SK-N-SH (cell line): ENCODE data around the gene CNTNAP2.

Source experiments
- CHD2 ChIP-seq: fragments of 150-350 bp; IDR thresholded peaks from 2 replicates; pipeline ENCODE4 v1.6.1; 2018; ENCODE audit warnings: low read length; ENCODE audit not compliant: partially characterized antibody
- FOXJ3 ChIP-seq: sonication (generic); formaldehyde crosslinking; IDR thresholded peaks from 2 replicates; pipeline ENCODE4 v1.5.1; 2020; ENCODE audit warnings: mild to moderate bottlenecking, missing genetic modification reagents
- GABPA ChIP-seq: IDR thresholded peaks from 2 replicates; pipeline ENCODE4 v1.4.0; 2012; ENCODE audit warnings: low read depth, mild to moderate bottlenecking
- MEF2A ChIP-seq: IDR thresholded peaks from 2 replicates; pipeline ENCODE4 v1.4.0; 2012; ENCODE audit warnings: low read depth, borderline replicate concordance
- POLR2AphosphoS5 ChIP-seq: IDR thresholded peaks from 2 replicates; pipeline ENCODE4 v1.6.1; 2012; ENCODE audit warnings: low read depth, low read length
- RFX5 ChIP-seq: IDR thresholded peaks from 2 replicates; pipeline ENCODE4 v1.6.1; 2012; ENCODE audit warnings: mild to moderate bottlenecking, improper control_type of control experiment, low read length
- TCF12 ChIP-seq: IDR thresholded peaks from 2 replicates; pipeline ENCODE4 v1.4.0; 2012
- YY1 ChIP-seq: IDR thresholded peaks from 2 replicates; pipeline ENCODE4 v1.4.0; 2012; ENCODE audit warnings: low read depth, mild to moderate bottlenecking
- TF ChIP-seq, protein P1 (sequence below): fragments of 200-600 bp; sonication (generic); IDR thresholded peaks from 2 replicates; pipeline ENCODE4 v1.6.1; 2017; ENCODE audit warnings: antibody characterized with exemption, mild to moderate bottlenecking, moderate library complexity
- TF ChIP-seq, protein P2 (sequence below): IDR thresholded peaks from 2 replicates; pipeline ENCODE4 v1.4.0; 2012; ENCODE audit warnings: low read depth
- TF ChIP-seq, protein P3 (sequence below): fragments of 150-350 bp; IDR thresholded peaks from 2 replicates; pipeline ENCODE4 v1.6.1; 2017; ENCODE audit warnings: antibody characterized with exemption, low read length, low read depth, borderline replicate concordance
- TF ChIP-seq, protein P4 (sequence below): IDR thresholded peaks from 2 replicates; pipeline ENCODE4 v1.4.0; 2012; ENCODE audit warnings: low read depth, borderline replicate concordance
- TF ChIP-seq, protein P5 (sequence below): IDR thresholded peaks from 2 replicates; pipeline ENCODE4; 2012

DNA sequence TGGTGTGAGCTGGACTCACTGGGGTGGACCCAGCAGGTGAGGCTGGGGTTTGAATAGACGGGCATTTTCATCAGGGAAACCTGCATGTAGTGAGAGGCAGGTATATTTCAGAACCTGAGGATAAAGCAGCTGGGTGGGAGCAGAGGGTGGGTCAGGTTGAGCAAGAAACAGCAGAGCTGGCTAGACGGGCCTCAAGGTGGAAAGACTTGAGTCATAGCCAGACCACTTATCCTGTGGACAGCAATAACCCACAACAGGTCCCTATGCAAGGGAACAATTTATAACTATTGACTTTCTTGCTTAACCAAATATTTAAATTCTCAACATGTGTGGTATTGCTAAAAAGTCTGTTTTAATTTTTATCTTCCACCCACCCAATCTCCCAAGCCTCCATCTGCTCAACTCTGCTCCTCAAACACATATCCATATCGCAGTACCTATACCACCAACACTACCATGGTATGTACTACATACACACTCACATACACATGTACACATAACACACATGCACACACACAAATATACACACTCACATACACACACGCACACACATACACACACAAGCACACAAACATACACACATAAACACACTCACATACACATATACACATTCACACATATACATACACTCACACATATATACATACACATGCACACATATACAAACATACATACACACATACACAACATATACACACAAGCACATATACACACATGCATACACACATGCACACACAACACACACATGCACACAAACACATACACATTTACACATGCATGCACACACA, 2345.0 kb downstream of the CNTNAP2 start:
- TF ChIP-seq, protein P1, sequence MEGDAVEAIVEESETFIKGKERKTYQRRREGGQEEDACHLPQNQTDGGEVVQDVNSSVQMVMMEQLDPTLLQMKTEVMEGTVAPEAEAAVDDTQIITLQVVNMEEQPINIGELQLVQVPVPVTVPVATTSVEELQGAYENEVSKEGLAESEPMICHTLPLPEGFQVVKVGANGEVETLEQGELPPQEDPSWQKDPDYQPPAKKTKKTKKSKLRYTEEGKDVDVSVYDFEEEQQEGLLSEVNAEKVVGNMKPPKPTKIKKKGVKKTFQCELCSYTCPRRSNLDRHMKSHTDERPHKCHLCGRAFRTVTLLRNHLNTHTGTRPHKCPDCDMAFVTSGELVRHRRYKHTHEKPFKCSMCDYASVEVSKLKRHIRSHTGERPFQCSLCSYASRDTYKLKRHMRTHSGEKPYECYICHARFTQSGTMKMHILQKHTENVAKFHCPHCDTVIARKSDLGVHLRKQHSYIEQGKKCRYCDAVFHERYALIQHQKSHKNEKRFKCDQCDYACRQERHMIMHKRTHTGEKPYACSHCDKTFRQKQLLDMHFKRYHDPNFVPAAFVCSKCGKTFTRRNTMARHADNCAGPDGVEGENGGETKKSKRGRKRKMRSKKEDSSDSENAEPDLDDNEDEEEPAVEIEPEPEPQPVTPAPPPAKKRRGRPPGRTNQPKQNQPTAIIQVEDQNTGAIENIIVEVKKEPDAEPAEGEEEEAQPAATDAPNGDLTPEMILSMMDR, result no peak
- TF ChIP-seq TCF12 (no peak), POLR2AphosphoS5 (no peak), MEF2A (no peak), YY1 (no peak), CHD2 (no peak), RFX5 (no peak), FOXJ3 (CRISPR knock-in tag) (no peak), GABPA (no peak)
- TF ChIP-seq, protein P2, sequence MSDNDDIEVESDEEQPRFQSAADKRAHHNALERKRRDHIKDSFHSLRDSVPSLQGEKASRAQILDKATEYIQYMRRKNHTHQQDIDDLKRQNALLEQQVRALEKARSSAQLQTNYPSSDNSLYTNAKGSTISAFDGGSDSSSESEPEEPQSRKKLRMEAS, result no peak
- TF ChIP-seq, protein P3, sequence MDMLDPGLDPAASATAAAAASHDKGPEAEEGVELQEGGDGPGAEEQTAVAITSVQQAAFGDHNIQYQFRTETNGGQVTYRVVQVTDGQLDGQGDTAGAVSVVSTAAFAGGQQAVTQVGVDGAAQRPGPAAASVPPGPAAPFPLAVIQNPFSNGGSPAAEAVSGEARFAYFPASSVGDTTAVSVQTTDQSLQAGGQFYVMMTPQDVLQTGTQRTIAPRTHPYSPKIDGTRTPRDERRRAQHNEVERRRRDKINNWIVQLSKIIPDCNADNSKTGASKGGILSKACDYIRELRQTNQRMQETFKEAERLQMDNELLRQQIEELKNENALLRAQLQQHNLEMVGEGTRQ, result no peak
- TF ChIP-seq, protein P4, sequence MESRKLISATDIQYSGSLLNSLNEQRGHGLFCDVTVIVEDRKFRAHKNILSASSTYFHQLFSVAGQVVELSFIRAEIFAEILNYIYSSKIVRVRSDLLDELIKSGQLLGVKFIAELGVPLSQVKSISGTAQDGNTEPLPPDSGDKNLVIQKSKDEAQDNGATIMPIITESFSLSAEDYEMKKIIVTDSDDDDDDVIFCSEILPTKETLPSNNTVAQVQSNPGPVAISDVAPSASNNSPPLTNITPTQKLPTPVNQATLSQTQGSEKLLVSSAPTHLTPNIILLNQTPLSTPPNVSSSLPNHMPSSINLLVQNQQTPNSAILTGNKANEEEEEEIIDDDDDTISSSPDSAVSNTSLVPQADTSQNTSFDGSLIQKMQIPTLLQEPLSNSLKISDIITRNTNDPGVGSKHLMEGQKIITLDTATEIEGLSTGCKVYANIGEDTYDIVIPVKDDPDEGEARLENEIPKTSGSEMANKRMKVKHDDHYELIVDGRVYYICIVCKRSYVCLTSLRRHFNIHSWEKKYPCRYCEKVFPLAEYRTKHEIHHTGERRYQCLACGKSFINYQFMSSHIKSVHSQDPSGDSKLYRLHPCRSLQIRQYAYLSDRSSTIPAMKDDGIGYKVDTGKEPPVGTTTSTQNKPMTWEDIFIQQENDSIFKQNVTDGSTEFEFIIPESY, result no peak
- TF ChIP-seq, protein P5, sequence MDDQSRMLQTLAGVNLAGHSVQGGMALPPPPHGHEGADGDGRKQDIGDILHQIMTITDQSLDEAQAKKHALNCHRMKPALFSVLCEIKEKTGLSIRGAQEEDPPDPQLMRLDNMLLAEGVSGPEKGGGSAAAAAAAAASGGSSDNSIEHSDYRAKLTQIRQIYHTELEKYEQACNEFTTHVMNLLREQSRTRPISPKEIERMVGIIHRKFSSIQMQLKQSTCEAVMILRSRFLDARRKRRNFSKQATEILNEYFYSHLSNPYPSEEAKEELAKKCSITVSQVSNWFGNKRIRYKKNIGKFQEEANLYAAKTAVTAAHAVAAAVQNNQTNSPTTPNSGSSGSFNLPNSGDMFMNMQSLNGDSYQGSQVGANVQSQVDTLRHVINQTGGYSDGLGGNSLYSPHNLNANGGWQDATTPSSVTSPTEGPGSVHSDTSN, result no peak
